M059J (cell line): ENCODE measurements around the gene IQGAP2. TPM values are rescaled to one million over a fixed set of nuclear protein-coding genes. Genes with fewer than 3 reads are reported as not detected.
"Not testable (repeated sequence)": the region's sequence is repeated elsewhere in the genome, so short reads cannot be mapped to it uniquely, and the experiment has no call there.

Source experiments
- DNase-seq: peaks from one replicate; pipeline ENCODE4 v3.0.0-alpha.2; 2012; ENCODE audit warnings: low read depth
- total RNA-seq: library from RNA; depleted of rRNA; stranded (reverse); fragments of >200 nt; shearing (Covaris generic); gene quantifications from 2 replicates; pipeline ENCODE4 v1.2.3, GENCODE V29; 2014

IQGAP2 gene
- total RNA-seq, 1 experiment from 2014 or later: 0.52 TPM

GRCh38 chr5:76499507-76500161, 96.5 kb downstream of the IQGAP2 start:
- DNase-seq: no peak

GRCh38 chr5:76500633-76501393, 97.7 kb downstream of the IQGAP2 start:
- DNase-seq: peak; percentile 17

- no peak for DNase-seq
Observed at GRCh38 chr5:76503929-76504328, 100.8 kb downstream of the IQGAP2 start.

GRCh38 chr5:76504901-76505564, 101.9 kb downstream of the IQGAP2 start:
- no peak for DNase-seq

GRCh38 chr5:76513476-76513875, 110.4 kb downstream of the IQGAP2 start:
- no peak for DNase-seq

- DNase-seq: no peak
Observed at GRCh38 chr5:76514292-76514691, 111.2 kb downstream of the IQGAP2 start.

- no peak for DNase-seq
Observed at GRCh38 chr5:76514713-76515112, 111.6 kb downstream of the IQGAP2 start.

GRCh38 chr5:76517334-76517733, 114.2 kb downstream of the IQGAP2 start:
- no peak for DNase-seq

- DNase-seq: not testable (repeated sequence)
Observed at GRCh38 chr5:76518246-76518645, 115.2 kb downstream of the IQGAP2 start.

GRCh38 chr5:76521240-76521758, 118.2 kb downstream of the IQGAP2 start:
- DNase-seq: peak; percentile 44

- no peak for DNase-seq
Observed at GRCh38 chr5:76522103-76522935, 119.2 kb downstream of the IQGAP2 start.

GRCh38 chr5:76524101-76524835, 121.2 kb downstream of the IQGAP2 start:
- no peak for DNase-seq

- no peak for DNase-seq
Observed at GRCh38 chr5:76524868-76525267, 121.8 kb downstream of the IQGAP2 start.

- no peak for DNase-seq
Observed at GRCh38 chr5:76525956-76526355, 122.9 kb downstream of the IQGAP2 start.

- DNase-seq: no peak
Observed at GRCh38 chr5:76526950-76527583, 124.0 kb downstream of the IQGAP2 start.

- peak; percentile 47 for DNase-seq
Observed at GRCh38 chr5:76527685-76528161, 124.6 kb downstream of the IQGAP2 start.

GRCh38 chr5:76528547-76529331, 125.7 kb downstream of the IQGAP2 start:
- no peak for DNase-seq

GRCh38 chr5:76529464-76530344, 126.6 kb downstream of the IQGAP2 start:
- no peak for DNase-seq
